ENCODE results near the gene IL36RN.

DNA sequence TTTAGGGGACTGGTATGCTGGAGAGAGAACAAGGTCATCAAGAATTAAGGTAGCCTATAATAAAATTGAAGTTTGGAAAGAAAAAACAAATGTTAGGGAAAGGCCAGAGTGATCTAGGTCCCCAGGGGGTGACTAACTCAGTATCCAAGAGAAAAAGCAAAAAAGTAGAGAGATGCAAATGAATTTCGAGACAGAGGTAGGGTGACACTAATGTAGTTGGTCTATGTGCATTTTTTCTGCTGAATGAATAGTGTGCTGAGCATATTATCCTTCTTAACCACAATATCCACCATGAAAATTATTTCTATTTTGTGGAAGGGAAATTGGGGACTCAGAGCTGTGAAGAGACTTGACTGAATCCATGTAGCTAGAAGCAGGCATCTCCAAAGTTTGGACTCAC lies 44.0 kb upstream of the IL36RN start:
- no peak for TF ChIP-seq POLR2A (IDR thresholded peaks at IDR 0.05)
- TF ChIP-seq, protein P1, sequence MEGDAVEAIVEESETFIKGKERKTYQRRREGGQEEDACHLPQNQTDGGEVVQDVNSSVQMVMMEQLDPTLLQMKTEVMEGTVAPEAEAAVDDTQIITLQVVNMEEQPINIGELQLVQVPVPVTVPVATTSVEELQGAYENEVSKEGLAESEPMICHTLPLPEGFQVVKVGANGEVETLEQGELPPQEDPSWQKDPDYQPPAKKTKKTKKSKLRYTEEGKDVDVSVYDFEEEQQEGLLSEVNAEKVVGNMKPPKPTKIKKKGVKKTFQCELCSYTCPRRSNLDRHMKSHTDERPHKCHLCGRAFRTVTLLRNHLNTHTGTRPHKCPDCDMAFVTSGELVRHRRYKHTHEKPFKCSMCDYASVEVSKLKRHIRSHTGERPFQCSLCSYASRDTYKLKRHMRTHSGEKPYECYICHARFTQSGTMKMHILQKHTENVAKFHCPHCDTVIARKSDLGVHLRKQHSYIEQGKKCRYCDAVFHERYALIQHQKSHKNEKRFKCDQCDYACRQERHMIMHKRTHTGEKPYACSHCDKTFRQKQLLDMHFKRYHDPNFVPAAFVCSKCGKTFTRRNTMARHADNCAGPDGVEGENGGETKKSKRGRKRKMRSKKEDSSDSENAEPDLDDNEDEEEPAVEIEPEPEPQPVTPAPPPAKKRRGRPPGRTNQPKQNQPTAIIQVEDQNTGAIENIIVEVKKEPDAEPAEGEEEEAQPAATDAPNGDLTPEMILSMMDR (IDR thresholded peaks at IDR 0.05) = no peak

All from adrenal gland (tissue), 5 donors.